Neural cell (in vitro differentiated cells): Measurements from ENCODE around the gene TINAGL1. TPM values are rescaled to one million over a fixed set of nuclear protein-coding genes. Genes with fewer than 3 reads are reported as not detected.

Experiments
- H2AFZ ChIP-seq: fragments of 200-600, 300-800 bp; sonication (generic), shearing (Covaris generic); 2 replicates; pipeline ENCODE4 v1.6.0; 2014; ENCODE audit warnings: low read depth, mild to moderate bottlenecking, antibody characterized with exemption, low read length, moderate library complexity
- H3F3A ChIP-seq: fragments of 200-600 bp; shearing (Covaris generic); 2 replicates; pipeline ENCODE4 v1.6.1; 2016; ENCODE audit warnings: mild to moderate bottlenecking, moderate library complexity, mixed read lengths, antibody characterized with exemption, low read length; ENCODE audit not compliant: insufficient read depth, poor library complexity, severe bottlenecking
- H3K27ac ChIP-seq: fragments of 200-600, 300-800 bp; sonication (generic), shearing (Covaris generic); 2 replicates; pipeline ENCODE4 v1.5.1; 2014; ENCODE audit warnings: mild to moderate bottlenecking, low read length, moderate library complexity
- H3K27me3 ChIP-seq: fragments of 300-800, 200-600 bp; sonication (generic), shearing (Covaris generic); 2 replicates; pipeline ENCODE4 v1.6.0; 2014; ENCODE audit warnings: mild to moderate bottlenecking, low read depth, low read length, moderate library complexity; ENCODE audit not compliant: insufficient read depth
- H3K36me3 ChIP-seq: fragments of 300-800, 200-600 bp; sonication (generic), shearing (Covaris generic); 2 replicates; pipeline ENCODE4 v1.5.1; 2014; ENCODE audit warnings: mild to moderate bottlenecking, antibody characterized with exemption, low read length, moderate library complexity; ENCODE audit not compliant: insufficient read depth
- H3K4me2 ChIP-seq: fragments of 300-800, 200-600 bp; sonication (generic), shearing (Covaris generic); 2 replicates; pipeline ENCODE4 v1.6.0; 2014; ENCODE audit warnings: mild to moderate bottlenecking, low read length
- H3K4me3 ChIP-seq: fragments of 300-800, 200-600 bp; sonication (generic), shearing (Covaris generic); 2 replicates; pipeline ENCODE4 v1.5.1; 2014; ENCODE audit warnings: mild to moderate bottlenecking, low read length, moderate library complexity
- H3K79me2 ChIP-seq: fragments of 200-600 bp; shearing (Covaris generic); replicated peaks from 2 replicates; pipeline ENCODE4 v1.6.0; 2014; ENCODE audit warnings: mild to moderate bottlenecking, low read length, moderate library complexity; ENCODE audit not compliant: insufficient read depth
- H3K9ac ChIP-seq: fragments of 300-800, 200-600 bp; sonication (generic), shearing (Covaris generic); 2 replicates; pipeline ENCODE4 v1.6.1; 2016; ENCODE audit warnings: mild to moderate bottlenecking, low read length, mixed read lengths
- H3K9me2 ChIP-seq: fragments of 200-600 bp; shearing (Covaris generic); 2 replicates; pipeline ENCODE4 v1.6.1; 2016; ENCODE audit warnings: mild to moderate bottlenecking, low read length, mixed read lengths; ENCODE audit not compliant: insufficient read depth
- H3K9me3 ChIP-seq: fragments of 200-600, 300-800 bp; sonication (generic), shearing (Covaris generic); 2 replicates; pipeline ENCODE4 v1.6.1; 2016; ENCODE audit warnings: mild to moderate bottlenecking, mixed run types, low read length, moderate library complexity, mixed read lengths
- H4K20me1 ChIP-seq: fragments of 200-600 bp; shearing (Covaris generic); 2 replicates; pipeline ENCODE4 v1.6.1; 2016; ENCODE audit warnings: mild to moderate bottlenecking, mixed run types; ENCODE audit not compliant: insufficient read depth
- EP300 ChIP-seq: fragments of 450-650 bp; conservative IDR thresholded peaks from 2 replicates; pipeline ENCODE4 v1.6.1; 2014; ENCODE audit warnings: antibody characterized with exemption, mild to moderate bottlenecking, moderate library complexity; ENCODE audit not compliant: poor library complexity, severe bottlenecking
- EZH2 ChIP-seq: fragments of 200-600, 300-800 bp; shearing (Covaris generic), sonication (generic); IDR thresholded peaks from 2 replicates; pipeline ENCODE4 v1.6.1; 2014; ENCODE audit warnings: antibody characterized with exemption, low read length, borderline replicate concordance, mild to moderate bottlenecking; ENCODE audit not compliant: insufficient read depth, poor library complexity, severe bottlenecking
- MXI1 ChIP-seq: fragments of 450-650 bp; conservative IDR thresholded peaks from 2 replicates; pipeline ENCODE4 v1.6.1; 2014; ENCODE audit warnings: antibody characterized with exemption, mild to moderate bottlenecking; ENCODE audit not compliant: poor library complexity, severe bottlenecking
- POLR2AphosphoS5 ChIP-seq: IDR thresholded peaks from 2 replicates; pipeline ENCODE4 v1.6.1; 2012
- RAD21 ChIP-seq: fragments of 450-650 bp; conservative IDR thresholded peaks from 2 replicates; pipeline ENCODE4 v1.6.1; 2014; ENCODE audit warnings: antibody characterized with exemption, mild to moderate bottlenecking, moderate library complexity
- SMC3 ChIP-seq: fragments of 450-650 bp; conservative IDR thresholded peaks from 2 replicates; pipeline ENCODE4 v1.6.1; 2014; ENCODE audit warnings: antibody characterized with exemption, mild to moderate bottlenecking, moderate library complexity; ENCODE audit not compliant: poor library complexity
- TAF1 ChIP-seq: IDR thresholded peaks from 2 replicates; pipeline ENCODE4 v1.6.1; 2012; ENCODE audit warnings: low read depth
- polyA plus RNA-seq: library from polyadenylated mRNA; depleted of rRNA; stranded (reverse); fragments of >200 nt; gene quantifications from 2 replicates; pipeline ENCODE4 v1.2.3, GENCODE V29; 2014
- TF ChIP-seq, protein P1 (sequence below): IDR thresholded peaks from 2 replicates; pipeline ENCODE4 v1.6.1; 2012; ENCODE audit warnings: borderline replicate concordance
- TF ChIP-seq, protein P2 (sequence below): fragments of 450-650 bp; IDR thresholded peaks from 2 replicates; pipeline ENCODE4 v1.5.1; 2014; ENCODE audit warnings: antibody characterized with exemption, mild to moderate bottlenecking, moderate library complexity; ENCODE audit not compliant: poor library complexity, severe bottlenecking

Gene TINAGL1
- polyA plus RNA-seq, 1 donor from 2014 or later = not detected

DNA sequence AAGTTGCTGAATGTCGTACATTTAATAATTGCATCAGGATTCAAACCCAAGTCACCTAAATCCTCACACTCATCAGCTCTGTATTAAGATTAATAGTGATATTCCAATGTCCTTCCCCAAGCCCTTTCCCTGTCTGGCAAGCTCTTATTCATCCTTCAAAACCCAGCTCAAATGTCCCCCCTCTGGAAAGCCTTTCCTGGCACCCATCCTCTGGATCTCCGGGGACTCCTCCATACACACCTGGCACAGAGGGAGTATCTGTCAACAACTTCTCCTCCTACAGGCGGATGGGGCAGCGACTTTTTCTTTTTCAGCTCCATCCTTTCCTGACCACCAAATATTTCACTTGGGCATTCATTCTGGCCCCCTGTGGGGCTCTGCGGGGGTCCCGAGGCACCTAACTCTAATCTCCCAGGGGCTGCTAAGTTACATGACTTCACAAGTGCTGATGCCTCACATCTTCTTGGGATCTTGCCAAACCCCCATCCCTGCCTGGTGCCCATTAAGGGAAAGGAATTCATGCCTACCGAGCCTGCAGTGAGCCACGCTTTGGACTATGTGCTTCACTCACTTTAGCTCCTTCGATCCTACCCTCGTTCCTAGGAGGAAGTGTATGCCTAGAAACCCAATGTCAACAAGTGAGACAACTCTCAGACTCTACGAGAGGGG is 15.2 kb downstream of the TINAGL1 start:
- Histone ChIP-seq H3K4me2 (no peak overlapping the region), H3F3A (no peaks in the 10 kb centered on the region), H3K36me3 (no peaks in the 10 kb centered on the region), H3K9me3 (no peaks in the 10 kb centered on the region), H2AFZ (no peak overlapping the region), H3K4me3 (no peak overlapping the region), H3K9ac (no peak overlapping the region), H3K79me2 (no peaks in the 10 kb centered on the region), H4K20me1 (no peaks in the 10 kb centered on the region), H3K9me2 (no peaks in the 10 kb centered on the region), H3K27ac (no peak overlapping the region), H3K27me3 (no peaks in the 10 kb centered on the region)
- no peak for TF ChIP-seq POLR2AphosphoS5
- TF ChIP-seq, protein P1, sequence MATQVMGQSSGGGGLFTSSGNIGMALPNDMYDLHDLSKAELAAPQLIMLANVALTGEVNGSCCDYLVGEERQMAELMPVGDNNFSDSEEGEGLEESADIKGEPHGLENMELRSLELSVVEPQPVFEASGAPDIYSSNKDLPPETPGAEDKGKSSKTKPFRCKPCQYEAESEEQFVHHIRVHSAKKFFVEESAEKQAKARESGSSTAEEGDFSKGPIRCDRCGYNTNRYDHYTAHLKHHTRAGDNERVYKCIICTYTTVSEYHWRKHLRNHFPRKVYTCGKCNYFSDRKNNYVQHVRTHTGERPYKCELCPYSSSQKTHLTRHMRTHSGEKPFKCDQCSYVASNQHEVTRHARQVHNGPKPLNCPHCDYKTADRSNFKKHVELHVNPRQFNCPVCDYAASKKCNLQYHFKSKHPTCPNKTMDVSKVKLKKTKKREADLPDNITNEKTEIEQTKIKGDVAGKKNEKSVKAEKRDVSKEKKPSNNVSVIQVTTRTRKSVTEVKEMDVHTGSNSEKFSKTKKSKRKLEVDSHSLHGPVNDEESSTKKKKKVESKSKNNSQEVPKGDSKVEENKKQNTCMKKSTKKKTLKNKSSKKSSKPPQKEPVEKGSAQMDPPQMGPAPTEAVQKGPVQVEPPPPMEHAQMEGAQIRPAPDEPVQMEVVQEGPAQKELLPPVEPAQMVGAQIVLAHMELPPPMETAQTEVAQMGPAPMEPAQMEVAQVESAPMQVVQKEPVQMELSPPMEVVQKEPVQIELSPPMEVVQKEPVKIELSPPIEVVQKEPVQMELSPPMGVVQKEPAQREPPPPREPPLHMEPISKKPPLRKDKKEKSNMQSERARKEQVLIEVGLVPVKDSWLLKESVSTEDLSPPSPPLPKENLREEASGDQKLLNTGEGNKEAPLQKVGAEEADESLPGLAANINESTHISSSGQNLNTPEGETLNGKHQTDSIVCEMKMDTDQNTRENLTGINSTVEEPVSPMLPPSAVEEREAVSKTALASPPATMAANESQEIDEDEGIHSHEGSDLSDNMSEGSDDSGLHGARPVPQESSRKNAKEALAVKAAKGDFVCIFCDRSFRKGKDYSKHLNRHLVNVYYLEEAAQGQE = no peak

DNA sequence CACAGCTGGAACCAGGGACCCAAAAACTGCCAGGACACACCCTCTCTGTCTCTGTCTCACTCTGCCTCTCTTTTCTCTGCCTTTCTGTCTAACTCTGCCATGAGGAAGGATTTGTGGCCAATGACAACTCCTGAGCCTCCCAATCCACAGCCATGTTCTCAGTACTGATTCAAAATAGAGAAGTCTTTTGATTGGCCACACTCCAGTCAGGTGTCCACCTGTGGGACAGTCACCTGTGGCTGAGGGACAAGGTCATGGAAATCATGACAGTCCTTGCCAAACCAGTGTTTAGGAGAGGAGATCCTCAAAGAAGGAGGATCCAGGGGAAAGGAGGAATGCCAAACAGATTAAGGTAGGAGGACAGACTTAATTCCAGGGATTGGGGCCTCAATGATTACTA is 15.8 kb downstream of the TINAGL1 start:
- H3K4me2 ChIP-seq = no peak overlapping the region
- H3F3A ChIP-seq = no peaks in the 10 kb centered on the region
- no peak overlapping the region for H3K4me3 ChIP-seq
- H3K9me3 ChIP-seq = no peaks in the 10 kb centered on the region
- H3K9ac ChIP-seq = no peak overlapping the region
- TF ChIP-seq EZH2 = no peak
- TF ChIP-seq RAD21 = no peak
- TF ChIP-seq TAF1 = no peak
- TF ChIP-seq EP300 = no peak
- TF ChIP-seq MXI1 = no peak
- TF ChIP-seq, protein P1 = no peak
- TF ChIP-seq, protein P2, sequence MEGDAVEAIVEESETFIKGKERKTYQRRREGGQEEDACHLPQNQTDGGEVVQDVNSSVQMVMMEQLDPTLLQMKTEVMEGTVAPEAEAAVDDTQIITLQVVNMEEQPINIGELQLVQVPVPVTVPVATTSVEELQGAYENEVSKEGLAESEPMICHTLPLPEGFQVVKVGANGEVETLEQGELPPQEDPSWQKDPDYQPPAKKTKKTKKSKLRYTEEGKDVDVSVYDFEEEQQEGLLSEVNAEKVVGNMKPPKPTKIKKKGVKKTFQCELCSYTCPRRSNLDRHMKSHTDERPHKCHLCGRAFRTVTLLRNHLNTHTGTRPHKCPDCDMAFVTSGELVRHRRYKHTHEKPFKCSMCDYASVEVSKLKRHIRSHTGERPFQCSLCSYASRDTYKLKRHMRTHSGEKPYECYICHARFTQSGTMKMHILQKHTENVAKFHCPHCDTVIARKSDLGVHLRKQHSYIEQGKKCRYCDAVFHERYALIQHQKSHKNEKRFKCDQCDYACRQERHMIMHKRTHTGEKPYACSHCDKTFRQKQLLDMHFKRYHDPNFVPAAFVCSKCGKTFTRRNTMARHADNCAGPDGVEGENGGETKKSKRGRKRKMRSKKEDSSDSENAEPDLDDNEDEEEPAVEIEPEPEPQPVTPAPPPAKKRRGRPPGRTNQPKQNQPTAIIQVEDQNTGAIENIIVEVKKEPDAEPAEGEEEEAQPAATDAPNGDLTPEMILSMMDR = no peak
- no peak for TF ChIP-seq POLR2AphosphoS5
- TF ChIP-seq SMC3 = no peak
- no peaks in the 10 kb centered on the region for H3K27me3 ChIP-seq
- no peaks in the 10 kb centered on the region for H4K20me1 ChIP-seq
- no peak overlapping the region for H2AFZ ChIP-seq
- H3K36me3 ChIP-seq = no peaks in the 10 kb centered on the region
- no peaks in the 10 kb centered on the region for H3K9me2 ChIP-seq
- no peak overlapping the region for H3K27ac ChIP-seq
- no peaks in the 10 kb centered on the region for H3K79me2 ChIP-seq
